ENCODE results near the gene SEC24D. TPM values are rescaled to one million over a fixed set of nuclear protein-coding genes. Genes with fewer than 3 reads are reported as not detected.

The SEC24D gene
- total and polyA plus RNA-seq, 2 donors, result 16.3 to 20.9 TPM

DNA sequence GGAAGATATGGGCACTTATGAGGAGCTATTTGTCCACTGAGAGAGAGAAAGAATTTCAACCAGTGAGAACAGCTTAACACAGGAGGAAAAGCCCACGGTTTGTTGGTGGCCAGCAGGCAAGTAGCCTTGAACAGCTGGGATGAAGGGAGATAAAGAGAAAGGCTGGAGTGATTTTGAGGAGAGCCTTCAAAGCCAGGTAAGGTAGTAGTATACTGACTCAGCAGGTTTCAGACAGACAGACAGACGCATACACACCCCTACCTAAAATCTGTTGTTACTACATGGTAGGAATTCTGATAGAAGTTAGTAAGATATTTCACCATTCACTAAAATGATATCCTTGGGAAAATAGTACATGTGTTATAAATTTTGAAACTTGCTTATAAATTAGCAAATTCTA, 60.5 kb downstream of the SEC24D start:
- H3K36me3 ChIP-seq (ENCODE audit: control insufficient read depth in 2 of 2, insufficient read depth in 2 of 2, low read length in 1 of 2), result no peaks in the 10 kb centered on the region
- WGBS, result 95% methylated on average over 2 of the region's 2 CpGs
- no peaks in the 10 kb centered on the region for H3K27me3 ChIP-seq (ENCODE audit: control insufficient read depth in 2 of 2, insufficient read depth in 1 of 2, low read length in 1 of 2)
- no peaks in the 10 kb centered on the region for H3K9me3 ChIP-seq (ENCODE audit: control insufficient read depth in 2 of 2, insufficient read depth in 1 of 2, low read length in 1 of 2)
- no peak overlapping the region for H3K4me3 ChIP-seq (ENCODE audit: low read length in 2 of 2)
- no peak overlapping the region for H3K27ac ChIP-seq (ENCODE audit: low read depth in 1 of 2, low read length in 1 of 2)
- DNase-seq (ENCODE audit: low read depth in 6 of 9, low spot score in 9 of 9), result no peak
- no peaks in the 10 kb centered on the region for H3K4me1 ChIP-seq (ENCODE audit: control insufficient read depth in 2 of 2, insufficient read depth in 2 of 2, low read length in 2 of 2)

DNA sequence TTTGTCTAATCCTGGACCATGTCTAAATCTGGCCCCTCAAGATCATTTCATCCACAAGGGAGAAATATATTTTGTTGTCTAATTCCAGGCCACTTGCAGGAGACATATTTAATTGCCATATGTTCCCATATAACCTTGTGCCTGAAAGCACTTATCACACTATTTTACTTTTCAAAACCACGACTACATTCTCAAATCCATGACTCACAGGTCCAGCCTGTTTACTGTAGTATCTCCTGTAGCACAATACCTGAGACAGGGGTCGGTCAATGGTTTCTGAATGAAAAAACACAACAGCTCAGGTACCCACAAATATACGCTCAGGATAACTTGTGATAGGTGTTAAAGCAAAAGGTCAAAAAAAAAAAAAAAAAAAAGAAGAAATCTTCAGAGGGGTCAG, 60.9 kb downstream of the SEC24D start:
- Histone ChIP-seq H3K9me3 (ENCODE audit: control insufficient read depth in 2 of 2, insufficient read depth in 1 of 2, low read length in 1 of 2) (no peaks in the 10 kb centered on the region), H3K27ac (ENCODE audit: low read depth in 1 of 2, low read length in 1 of 2) (no peak overlapping the region), H3K27me3 (ENCODE audit: control insufficient read depth in 2 of 2, insufficient read depth in 1 of 2, low read length in 1 of 2) (no peaks in the 10 kb centered on the region), H3K4me1 (ENCODE audit: control insufficient read depth in 2 of 2, insufficient read depth in 2 of 2, low read length in 2 of 2) (no peaks in the 10 kb centered on the region), H3K4me3 (ENCODE audit: low read length in 2 of 2) (no peak overlapping the region), H3K36me3 (ENCODE audit: control insufficient read depth in 2 of 2, insufficient read depth in 2 of 2, low read length in 1 of 2) (no peaks in the 10 kb centered on the region)
- no peak for DNase-seq (ENCODE audit: low read depth in 6 of 9, low spot score in 9 of 9)
- WGBS, result 97% methylated on average over 3 of the region's 3 CpGs

DNA sequence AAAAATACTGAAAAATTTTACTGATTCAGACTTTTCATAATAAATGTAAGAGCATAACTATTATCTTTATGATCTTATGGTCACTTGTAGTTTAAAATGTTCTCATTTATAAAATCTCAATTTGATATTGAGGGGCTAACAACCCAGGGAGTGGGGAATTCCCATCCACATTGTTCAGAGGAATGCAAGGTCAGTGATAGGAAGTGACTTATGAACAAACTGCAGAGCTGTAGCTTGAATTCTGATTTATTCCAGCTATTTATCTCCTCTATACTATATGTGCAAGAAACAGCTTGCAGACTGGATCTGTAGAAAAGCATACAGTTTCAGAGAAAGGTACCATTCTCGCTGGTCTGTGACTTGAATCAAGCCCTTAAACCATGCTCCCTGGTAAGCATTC, 61.6 kb downstream of the SEC24D start:
- Histone ChIP-seq H3K4me1 (ENCODE audit: control insufficient read depth in 2 of 2, insufficient read depth in 2 of 2, low read length in 2 of 2) (no peaks in the 10 kb centered on the region), H3K36me3 (ENCODE audit: control insufficient read depth in 2 of 2, insufficient read depth in 2 of 2, low read length in 1 of 2) (no peaks in the 10 kb centered on the region), H3K4me3 (ENCODE audit: low read length in 2 of 2) (no peak overlapping the region), H3K27me3 (ENCODE audit: control insufficient read depth in 2 of 2, insufficient read depth in 1 of 2, low read length in 1 of 2) (no peaks in the 10 kb centered on the region), H3K27ac (ENCODE audit: low read depth in 1 of 2, low read length in 1 of 2) (no peak overlapping the region), H3K9me3 (ENCODE audit: control insufficient read depth in 2 of 2, insufficient read depth in 1 of 2, low read length in 1 of 2) (no peaks in the 10 kb centered on the region)
- 86% methylated on average over 1 of the region's 1 CpG for WGBS
- DNase-seq (ENCODE audit: low read depth in 6 of 9, low spot score in 9 of 9), result no peak

DNA sequence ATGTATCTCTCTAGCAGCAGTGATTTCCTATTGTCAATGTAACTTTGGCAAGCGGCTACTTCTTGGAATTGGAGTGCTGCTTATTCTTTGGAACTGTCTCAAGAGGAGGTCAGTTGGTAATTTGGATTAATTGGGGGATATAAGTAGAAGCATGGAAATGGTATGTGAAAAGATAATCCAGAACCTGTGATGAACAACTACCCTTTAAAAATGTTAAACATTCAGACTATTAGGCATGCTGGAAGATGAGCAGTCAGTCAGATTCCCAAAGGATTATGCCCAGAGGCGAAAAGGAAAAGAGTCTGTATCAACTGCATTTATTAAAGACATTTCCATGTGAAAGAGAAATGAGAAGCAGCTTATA, 62.5 kb downstream of the SEC24D start:
- H3K4me1 ChIP-seq (ENCODE audit: control insufficient read depth in 2 of 2, insufficient read depth in 2 of 2, low read length in 2 of 2), result no peaks in the 10 kb centered on the region
- no peaks in the 10 kb centered on the region for H3K36me3 ChIP-seq (ENCODE audit: control insufficient read depth in 2 of 2, insufficient read depth in 2 of 2, low read length in 1 of 2)
- H3K4me3 ChIP-seq (ENCODE audit: low read length in 2 of 2), result no peak overlapping the region
- H3K27ac ChIP-seq (ENCODE audit: low read depth in 1 of 2, low read length in 1 of 2), result no peak overlapping the region
- no peaks in the 10 kb centered on the region for H3K27me3 ChIP-seq (ENCODE audit: control insufficient read depth in 2 of 2, insufficient read depth in 1 of 2, low read length in 1 of 2)
- no peaks in the 10 kb centered on the region for H3K9me3 ChIP-seq (ENCODE audit: control insufficient read depth in 2 of 2, insufficient read depth in 1 of 2, low read length in 1 of 2)
- DNase-seq (ENCODE audit: low read depth in 6 of 9, low spot score in 9 of 9), result no peak
- 94% methylated on average over 2 of the region's 2 CpGs for WGBS

DNA sequence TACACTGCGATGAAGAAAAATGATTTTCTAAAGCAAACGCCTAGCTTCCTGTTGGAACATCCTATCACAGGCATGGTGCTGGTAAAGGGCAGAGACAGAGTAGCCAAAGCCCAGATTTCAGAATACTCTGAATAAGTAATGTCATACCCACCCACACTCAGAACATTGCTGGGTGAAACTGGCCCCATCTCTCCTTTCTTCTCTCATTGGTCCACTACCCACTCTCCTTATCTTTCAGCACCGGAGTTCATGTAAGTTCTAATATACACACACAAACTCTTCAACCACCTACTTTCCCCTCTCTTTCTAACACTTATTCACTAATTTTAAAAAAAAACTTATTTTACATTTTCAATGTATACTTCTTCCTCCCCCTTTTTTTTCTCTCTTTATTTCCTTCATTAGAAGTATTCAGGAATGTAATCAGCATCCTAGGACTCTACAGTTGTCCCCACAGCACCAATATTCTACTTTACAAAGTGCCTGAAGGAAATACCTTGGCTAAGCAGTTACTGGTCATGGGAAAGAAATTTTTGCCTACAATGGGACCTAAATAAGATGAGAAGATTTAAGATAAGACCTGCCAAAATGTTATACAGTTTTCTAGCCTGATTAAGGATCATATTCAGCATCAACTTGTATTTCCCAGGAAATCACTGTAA, 63.0 kb downstream of the SEC24D start:
- no peaks in the 10 kb centered on the region for H3K4me1 ChIP-seq (ENCODE audit: control insufficient read depth in 2 of 2, insufficient read depth in 2 of 2, low read length in 2 of 2)
- no peaks in the 10 kb centered on the region for H3K27me3 ChIP-seq (ENCODE audit: control insufficient read depth in 2 of 2, insufficient read depth in 1 of 2, low read length in 1 of 2)
- H3K4me3 ChIP-seq (ENCODE audit: low read length in 2 of 2), result no peak overlapping the region
- peak overlapping the region in 1 of 2 donors; percentile 72 for H3K27ac ChIP-seq (ENCODE audit: low read depth in 1 of 2, low read length in 1 of 2)
- no peak for DNase-seq (ENCODE audit: low read depth in 6 of 9, low spot score in 9 of 9)
- no peaks in the 10 kb centered on the region for H3K36me3 ChIP-seq (ENCODE audit: control insufficient read depth in 2 of 2, insufficient read depth in 2 of 2, low read length in 1 of 2)
- 92% methylated on average over 3 of the region's 3 CpGs for WGBS
- no peaks in the 10 kb centered on the region for H3K9me3 ChIP-seq (ENCODE audit: control insufficient read depth in 2 of 2, insufficient read depth in 1 of 2, low read length in 1 of 2)

DNA sequence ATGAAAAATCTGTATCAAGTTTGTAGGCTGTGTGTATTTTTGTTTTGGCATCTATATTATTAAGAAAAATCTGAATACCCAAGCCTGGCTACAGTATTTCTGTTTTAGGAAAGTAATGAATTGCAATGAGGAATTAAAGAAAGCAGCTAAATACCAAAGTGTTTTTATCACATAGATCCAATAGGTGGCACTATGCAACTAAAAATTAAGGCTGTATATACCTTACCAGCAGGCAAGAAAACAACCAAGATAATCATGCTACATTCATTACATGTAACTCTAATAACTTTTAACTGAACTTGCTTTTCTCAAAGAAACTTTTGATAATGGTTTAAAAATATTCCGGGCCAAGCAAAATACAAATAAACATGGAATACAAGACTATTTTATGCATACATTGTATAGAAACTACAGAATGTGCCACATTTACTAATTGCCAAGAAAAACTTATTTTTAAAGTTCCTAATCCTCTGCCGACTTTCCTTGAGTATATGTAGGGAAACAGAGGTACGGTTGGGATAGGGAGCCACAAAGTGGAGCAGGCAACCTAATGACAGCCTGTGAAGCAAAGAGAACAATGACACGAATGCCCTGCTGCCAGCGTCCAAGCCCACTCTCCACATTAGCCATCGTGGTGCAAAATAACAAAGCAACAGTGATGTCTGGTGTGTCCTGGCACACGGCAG, 63.7 kb downstream of the SEC24D start:
- no peak overlapping the region for H3K4me3 ChIP-seq (ENCODE audit: low read length in 2 of 2)
- H3K27ac ChIP-seq (ENCODE audit: low read depth in 1 of 2, low read length in 1 of 2), result peak overlapping the region in 1 of 2 donors; percentile 72
- H3K4me1 ChIP-seq (ENCODE audit: control insufficient read depth in 2 of 2, insufficient read depth in 2 of 2, low read length in 2 of 2), result no peaks in the 10 kb centered on the region

DNA sequence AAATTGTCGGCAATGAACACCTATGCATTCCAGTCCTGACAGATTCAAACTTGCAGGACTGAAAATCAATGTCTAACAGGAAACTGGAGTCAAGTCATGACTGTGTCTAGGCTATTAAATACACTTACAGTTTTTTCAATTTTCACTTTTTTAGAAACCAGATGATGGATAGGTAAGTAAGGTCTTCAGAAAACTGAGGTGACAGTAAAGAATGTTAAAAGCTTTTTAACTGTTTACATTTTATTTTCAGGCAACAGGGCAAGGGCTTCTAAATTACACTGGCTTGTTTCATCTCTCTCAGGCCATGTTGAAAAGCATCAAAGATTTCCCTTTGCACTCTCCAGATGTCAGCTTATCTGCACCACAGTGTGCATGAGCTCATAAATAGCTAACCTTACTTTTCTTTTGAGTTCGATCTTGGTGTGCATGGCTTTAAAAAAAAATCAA, 65.2 kb downstream of the SEC24D start:
- DNase-seq (ENCODE audit: low read depth in 6 of 9, low spot score in 9 of 9), result no peak
- Histone ChIP-seq H3K4me3 (ENCODE audit: low read length in 2 of 2) (no peak overlapping the region), H3K36me3 (ENCODE audit: control insufficient read depth in 2 of 2, insufficient read depth in 2 of 2, low read length in 1 of 2) (peaks cover 7 to 12% of the 10 kb centered on the region in 2 donors), H3K9me3 (ENCODE audit: control insufficient read depth in 2 of 2, insufficient read depth in 1 of 2, low read length in 1 of 2) (no peaks in the 10 kb centered on the region), H3K27me3 (ENCODE audit: control insufficient read depth in 2 of 2, insufficient read depth in 1 of 2, low read length in 1 of 2) (no peaks in the 10 kb centered on the region), H3K27ac (ENCODE audit: low read depth in 1 of 2, low read length in 1 of 2) (no peak overlapping the region), H3K4me1 (ENCODE audit: control insufficient read depth in 2 of 2, insufficient read depth in 2 of 2, low read length in 2 of 2) (no peaks in the 10 kb centered on the region)
- 97% methylated on average over 2 of the region's 2 CpGs for WGBS

More for the DNA sequence above, 63.7 kb downstream of the SEC24D start:
- whole genome bisulfite sequencing, result 82% methylated on average over 7 of the region's 7 CpGs
- no peaks in the 10 kb centered on the region for H3K9me3 ChIP-seq (ENCODE audit: control insufficient read depth in 2 of 2, insufficient read depth in 1 of 2, low read length in 1 of 2)
- H3K27me3 ChIP-seq (ENCODE audit: control insufficient read depth in 2 of 2, insufficient read depth in 1 of 2, low read length in 1 of 2), result no peaks in the 10 kb centered on the region
- peak in 7 of 9 donors; percentile 28 to 64 (median 38) for DNase-seq (ENCODE audit: low read depth in 6 of 9, low spot score in 9 of 9)
- peaks cover under 1% of the 10 kb centered on the region in 2 donors for H3K36me3 ChIP-seq (ENCODE audit: control insufficient read depth in 2 of 2, insufficient read depth in 2 of 2, low read length in 1 of 2)

DNA sequence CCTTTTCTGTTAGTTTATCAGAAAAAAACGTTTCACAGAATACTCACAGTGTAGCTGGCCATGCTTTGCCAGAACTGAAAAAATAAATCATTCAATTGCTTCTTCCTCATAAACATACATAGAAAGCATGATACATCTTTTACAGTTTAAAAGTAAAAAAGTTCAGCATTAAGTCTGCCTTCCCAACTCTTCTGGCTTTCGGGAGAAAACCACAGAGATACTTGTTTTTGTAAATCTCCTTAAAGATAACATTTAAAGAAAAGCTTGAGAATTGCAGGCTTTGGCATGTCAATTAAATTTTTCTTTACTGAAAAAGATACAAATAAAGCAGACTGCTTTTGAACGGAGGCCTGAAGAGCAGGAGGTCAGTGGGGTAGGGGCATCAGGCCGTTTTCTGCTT, 66.8 kb downstream of the SEC24D start:
- H3K27ac ChIP-seq (ENCODE audit: low read depth in 1 of 2, low read length in 1 of 2), result peak overlapping the region; percentile 61 to 80
- DNase-seq (ENCODE audit: low read depth in 6 of 9, low spot score in 9 of 9), result no peak
- WGBS, result 92% methylated on average over 4 of the region's 4 CpGs

DNA sequence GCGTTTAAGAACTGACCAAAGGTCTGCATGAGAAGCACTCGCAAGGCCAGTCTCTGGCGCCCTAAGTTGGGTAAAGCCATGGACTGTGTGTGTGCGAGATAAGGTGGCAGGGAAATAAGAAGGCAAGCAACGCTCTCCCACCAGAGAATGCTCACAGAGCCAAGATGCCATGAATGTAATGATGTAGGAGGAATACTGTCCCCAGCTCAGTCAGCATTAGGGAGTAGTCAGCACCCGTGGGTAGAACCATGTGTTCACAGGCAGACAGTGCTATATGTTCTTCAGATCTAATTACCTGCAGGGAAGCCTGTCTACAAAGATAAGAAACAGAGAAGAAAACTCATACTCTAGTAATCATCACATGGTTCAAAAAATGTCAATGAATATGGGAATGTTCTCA, 68.8 kb downstream of the SEC24D start:
- H3K4me3 ChIP-seq (ENCODE audit: low read length in 2 of 2), result no peak overlapping the region
- peaks cover 7 to 15% of the 10 kb centered on the region in 2 donors for H3K36me3 ChIP-seq (ENCODE audit: control insufficient read depth in 2 of 2, insufficient read depth in 2 of 2, low read length in 1 of 2)
- H3K4me1 ChIP-seq (ENCODE audit: control insufficient read depth in 2 of 2, insufficient read depth in 2 of 2, low read length in 2 of 2), result no peaks in the 10 kb centered on the region
- no peaks in the 10 kb centered on the region for H3K27me3 ChIP-seq (ENCODE audit: control insufficient read depth in 2 of 2, insufficient read depth in 1 of 2, low read length in 1 of 2)
- no peak for DNase-seq (ENCODE audit: low read depth in 6 of 9, low spot score in 9 of 9)
- H3K27ac ChIP-seq (ENCODE audit: low read depth in 1 of 2, low read length in 1 of 2), result no peak overlapping the region
- 97% methylated on average over 6 of the region's 6 CpGs for WGBS
- H3K9me3 ChIP-seq (ENCODE audit: control insufficient read depth in 2 of 2, insufficient read depth in 1 of 2, low read length in 1 of 2), result no peaks in the 10 kb centered on the region

More for the DNA sequence above, 66.8 kb downstream of the SEC24D start:
- Histone ChIP-seq H3K9me3 (ENCODE audit: control insufficient read depth in 2 of 2, insufficient read depth in 1 of 2, low read length in 1 of 2) (no peaks in the 10 kb centered on the region), H3K4me1 (ENCODE audit: control insufficient read depth in 2 of 2, insufficient read depth in 2 of 2, low read length in 2 of 2) (no peaks in the 10 kb centered on the region), H3K36me3 (ENCODE audit: control insufficient read depth in 2 of 2, insufficient read depth in 2 of 2, low read length in 1 of 2) (peaks cover 7 to 13% of the 10 kb centered on the region in 2 donors), H3K27me3 (ENCODE audit: control insufficient read depth in 2 of 2, insufficient read depth in 1 of 2, low read length in 1 of 2) (no peaks in the 10 kb centered on the region), H3K4me3 (ENCODE audit: low read length in 2 of 2) (no peak overlapping the region)
